Chondrocyte (in vitro differentiated cells): ENCODE results near the gene RASSF1. TPM values are rescaled to one million over a fixed set of nuclear protein-coding genes. Genes with fewer than 3 reads are reported as not detected.

Experiments
- DNase-seq: peaks from one replicate; pipeline ENCODE4 v3.0.0; 2021; ENCODE audit warnings: mixed read lengths, low spot score
- H3K27ac Mint-ChIP-seq: one replicate; pipeline ENCODE4 v1.8.0; 2021; ENCODE audit warnings: mild to moderate bottlenecking, moderate library complexity, mixed read lengths; ENCODE audit not compliant: unreplicated experiment
- H3K27me3 Mint-ChIP-seq: 2 replicates; pipeline ENCODE4 v1.8.0; 2021; ENCODE audit warnings: low read depth, mixed read lengths
- H3K36me3 Mint-ChIP-seq: 2 replicates; pipeline ENCODE4 v1.8.0; 2021; ENCODE audit warnings: low read depth, mixed read lengths
- H3K4me1 Mint-ChIP-seq: 2 replicates; pipeline ENCODE4 v1.8.0; 2021; ENCODE audit warnings: low read depth, mild to moderate bottlenecking, mixed read lengths
- H3K4me3 Mint-ChIP-seq: one replicate; pipeline ENCODE4 v1.8.0; 2021; ENCODE audit warnings: mild to moderate bottlenecking, moderate library complexity, mixed read lengths; ENCODE audit not compliant: unreplicated experiment
- H3K9me3 Mint-ChIP-seq: 2 replicates; pipeline ENCODE4 v1.8.0; 2021; ENCODE audit warnings: low read depth, mixed read lengths
- CTCF ChIP-seq: fragments of 200-600 bp; sonication (generic); IDR thresholded peaks from 2 replicates; pipeline ENCODE4 v1.5.0; 2021; ENCODE audit warnings: antibody characterized with exemption, mild to moderate bottlenecking, moderate library complexity
- total RNA-seq: library from RNA; stranded (reverse); gene quantifications from 3 replicates; pipeline ENCODE4 v1.2.1, GENCODE V29; 2021

Gene RASSF1
- total RNA-seq, 1 donor from 2014 or later = 21.8 TPM

- peak; percentile 99 for DNase-seq
- peak within 1 kb of the TSS; percentile 75 for H3K4me3 Mint-ChIP-seq
- peaks cover 16% of the 10 kb centered on the region for H3K4me1 Mint-ChIP-seq
- peaks cover 5% of the 10 kb centered on the region for H3K36me3 Mint-ChIP-seq
- peak; percentile 7 for TF ChIP-seq CTCF
- H3K27me3 Mint-ChIP-seq = no peaks in the 10 kb centered on the region
- H3K9me3 Mint-ChIP-seq = no peaks in the 10 kb centered on the region
- H3K27ac Mint-ChIP-seq = peak within 1 kb of the TSS; percentile 98
Observed at GRCh38 chr3:50292159-50293078, 48.2 kb downstream of the RASSF1 start, which contains the start of gene IFRD2. IFRD2 (minus strand) TSS chr3:50292429; CDS start chr3:50292274, 155 bp downstream.

- peaks cover 5% of the 10 kb centered on the region for H3K36me3 Mint-ChIP-seq
- H3K27me3 Mint-ChIP-seq = no peaks in the 10 kb centered on the region
- no peak overlapping the region for H3K27ac Mint-ChIP-seq
- peaks cover 16% of the 10 kb centered on the region for H3K4me1 Mint-ChIP-seq
- no peak for DNase-seq
- H3K4me3 Mint-ChIP-seq = no peak overlapping the region
- TF ChIP-seq CTCF = no peak
- no peaks in the 10 kb centered on the region for H3K9me3 Mint-ChIP-seq
Observed at GRCh38 chr3:50290161-50290641, 50.4 kb downstream of the RASSF1 start.

GRCh38 chr3:50289130-50289529, 51.5 kb downstream of the RASSF1 start:
- TF ChIP-seq CTCF = no peak
- peaks cover 5% of the 10 kb centered on the region for H3K36me3 Mint-ChIP-seq
- H3K27me3 Mint-ChIP-seq = no peaks in the 10 kb centered on the region
- no peak overlapping the region for H3K27ac Mint-ChIP-seq
- no peak overlapping the region for H3K4me3 Mint-ChIP-seq
- no peaks in the 10 kb centered on the region for H3K9me3 Mint-ChIP-seq
- DNase-seq = no peak
- peaks cover 16% of the 10 kb centered on the region for H3K4me1 Mint-ChIP-seq

- DNase-seq = no peak
- peaks cover 16% of the 10 kb centered on the region for H3K4me1 Mint-ChIP-seq
- no peaks in the 10 kb centered on the region for H3K27me3 Mint-ChIP-seq
- peaks cover 5% of the 10 kb centered on the region for H3K36me3 Mint-ChIP-seq
- H3K4me3 Mint-ChIP-seq = no peak overlapping the region
- H3K9me3 Mint-ChIP-seq = no peaks in the 10 kb centered on the region
- no peak overlapping the region for H3K27ac Mint-ChIP-seq
- no peak for TF ChIP-seq CTCF
Observed at GRCh38 chr3:50288387-50289007, 52.1 kb downstream of the RASSF1 start.

GRCh38 chr3:50287262-50287661, 53.4 kb downstream of the RASSF1 start:
- Mint-ChIP-seq H3K4me1 (peaks cover 6% of the 10 kb centered on the region), H3K9me3 (no peaks in the 10 kb centered on the region), H3K4me3 (no peak overlapping the region), H3K36me3 (peaks cover 5% of the 10 kb centered on the region), H3K27me3 (no peaks in the 10 kb centered on the region), H3K27ac (no peak overlapping the region)
- no peak for DNase-seq
- no peak for TF ChIP-seq CTCF
